HepG2 (cell line): Measurements from ENCODE around the gene PIGZ. TPM values are rescaled to one million over a fixed set of nuclear protein-coding genes. Genes with fewer than 3 reads are reported as not detected.
A peak's percentile ranks its signal among the peaks of the same experiment; 100 is the strongest.

ENCODE experiments used
- ATAC-seq: fragments of 200-7000 bp; cut with Tn5 transposase; 3 replicates; pipeline ENCODE4 v1.9.1; 2020; ENCODE audit warnings: mild to moderate bottlenecking, moderate library complexity
- BruUV-seq: library from RNA; stranded (reverse); fragments of 400-500 nt; replicated peaks from 2 replicates; lab custom pipeline; 2021; lab: Mats Ljungman, UMichigan
- CTCF ChIA-PET: fragments of 300-600 bp; formaldehyde crosslinking; extraction: SDS; loops from one replicate; lab custom pipeline; 2021; ENCODE audit warnings: low total read pairs, inconsistent platforms, low intra/inter-chr PET ratio; lab: Yijun Ruan, JAX
- POLR2A ChIA-PET: fragments of 350-600 bp; sonication (Branson Sonifier 250); formaldehyde crosslinking; loops from one replicate; lab custom pipeline; 2020; ENCODE audit warnings: antibody characterized with exemption, inconsistent platforms; lab: Yijun Ruan, JAX
- DNase-seq: peaks from one replicate; pipeline ENCODE4 v3.0.0-alpha.2; 2015; ENCODE audit warnings: low spot score
- FAIRE-seq: peaks from 3 replicates; lab custom pipeline; 2011; peaks lifted over from hg19 to GRCh38; lab: Jason Lieb, UNC
- H2AFZ ChIP-seq: one replicate; pipeline ENCODE4 v1.6.1; 2011; ENCODE audit warnings: low read length, inconsistent platforms
- H3K27ac ChIP-seq: fragments of 300-600 bp; 3 replicates; pipeline ENCODE4 v1.8.0; 2011; ENCODE audit warnings: mixed run types, mild to moderate bottlenecking, mixed read lengths, low read length, inconsistent platforms; ENCODE audit not compliant: insufficient read depth; ENCODE audit errors: extremely low read length
- H3K27me3 ChIP-seq, 2 experiments: fragments of 200-600 bp in 1 of 2; 2 replicates in 1 of 2; 3 replicates in 1 of 2; pipeline versions ENCODE4 v1.6.0 to v1.8.0; 2011; ENCODE audit warnings: low read length in 2 of 2, mild to moderate bottlenecking in 2 of 2, moderate library complexity in 2 of 2, inconsistent platforms in 1 of 2; ENCODE audit not compliant: insufficient read depth in 2 of 2, control insufficient read depth in 1 of 2
- H3K36me3 ChIP-seq, 2 experiments: fragments of 200-600 bp in 1 of 2; replicated peaks in 1 of 2; 2 replicates in 1 of 2; 3 replicates in 1 of 2; pipeline versions ENCODE4 v1.5.1 to v1.8.0; 2011; ENCODE audit warnings: low read length in 2 of 2, inconsistent platforms in 1 of 2; ENCODE audit not compliant: insufficient read depth in 2 of 2, control insufficient read depth in 1 of 2
- H3K4me1 ChIP-seq: 2 replicates; pipeline ENCODE4 v1.5.1; 2012; ENCODE audit warnings: low read length, inconsistent platforms; ENCODE audit not compliant: insufficient read depth
- H3K4me2 ChIP-seq: 2 replicates; pipeline ENCODE4 v1.6.0; 2011; ENCODE audit warnings: low read depth, low read length, inconsistent platforms
- H3K4me3 ChIP-seq, 3 experiments: fragments of 200-600 bp in 1 of 3; sonication (generic), shearing (Covaris generic) in 1 of 3; replicated peaks in 1 of 3; 2 replicates each; pipeline ENCODE4 v1.5.1; 2011 to 2016; ENCODE audit warnings: low read length in 3 of 3, inconsistent platforms in 2 of 3, low read depth in 2 of 3, mild to moderate bottlenecking in 2 of 3, control low read depth in 1 of 3, mixed read lengths in 1 of 3; ENCODE audit not compliant: insufficient read depth in 1 of 3
- H3K79me2 ChIP-seq: one replicate; pipeline ENCODE4 v1.6.1; 2011; ENCODE audit warnings: low read length, inconsistent platforms; ENCODE audit not compliant: insufficient read depth
- H3K9ac ChIP-seq: 2 replicates; pipeline ENCODE4 v1.6.0; 2011; ENCODE audit warnings: mild to moderate bottlenecking, low read depth, low read length, inconsistent platforms; ENCODE audit not compliant: insufficient read depth
- H3K9me3 ChIP-seq: 2 replicates; pipeline ENCODE4 v1.5.1; 2012; ENCODE audit warnings: mild to moderate bottlenecking, low read length
- H4K20me1 ChIP-seq: 2 replicates; pipeline ENCODE4 v1.6.0; 2011; ENCODE audit warnings: inconsistent platforms, mild to moderate bottlenecking, low read length, moderate library complexity; ENCODE audit not compliant: insufficient read depth
- AGO2 ChIP-seq: fragments of 200-400 bp; formaldehyde crosslinking; optimal IDR thresholded peaks from 2 replicates; pipeline ENCODE3; 2017; ENCODE audit warnings: mild to moderate bottlenecking, low read depth, low read length, moderate library complexity
- CHCHD3 ChIP-seq: sonication (generic); formaldehyde crosslinking; IDR thresholded peaks from 2 replicates; pipeline ENCODE4 v1.8.0; 2022; ENCODE audit warnings: mild to moderate bottlenecking, missing genetic modification reagents, moderate library complexity
- RORA ChIP-seq: sonication (generic); formaldehyde crosslinking; IDR thresholded peaks from 2 replicates; pipeline ENCODE4 v1.5.0; 2020; ENCODE audit warnings: mild to moderate bottlenecking, missing genetic modification reagents, moderate library complexity
- SIN3A ChIP-seq: IDR thresholded peaks from 2 replicates; pipeline ENCODE4 v1.6.1; 2011; ENCODE audit warnings: low read depth, mild to moderate bottlenecking, control low read depth, low read length, borderline replicate concordance
- SMC3 ChIP-seq: IDR thresholded peaks from 2 replicates; pipeline ENCODE4 v1.6.1; 2011; ENCODE audit warnings: low read length, improper control_type of control experiment
- ZNF235 ChIP-seq: sonication (generic); formaldehyde crosslinking; IDR thresholded peaks from 2 replicates; pipeline ENCODE4 v1.8.1; 2023; ENCODE audit warnings: mild to moderate bottlenecking, missing genetic modification reagents, borderline replicate concordance
- ZNF567 ChIP-seq: sonication (generic); formaldehyde crosslinking; IDR thresholded peaks from 2 replicates; pipeline ENCODE4 v1.8.1; 2023; ENCODE audit warnings: mild to moderate bottlenecking, missing genetic modification reagents, borderline replicate concordance
- ZNF776 ChIP-seq: sonication (generic); formaldehyde crosslinking; IDR thresholded peaks from 2 replicates; pipeline ENCODE4 v1.4.0; 2020; ENCODE audit warnings: mild to moderate bottlenecking, missing genetic modification reagents
- ZNF839 ChIP-seq: sonication (generic); formaldehyde crosslinking; IDR thresholded peaks from 2 replicates; pipeline ENCODE4 v1.4.0; 2020; ENCODE audit warnings: missing genetic modification reagents, mild to moderate bottlenecking, borderline replicate concordance
- WGBS: methylation state at CpG from one replicate; pipeline ENCODE4 v1.1.6; 2017; ENCODE audit warnings: low lambda C conversion rate; 5-methylcytosine and 5-hydroxymethylcytosine counted together
- in situ Hi-C: cut with HindIII; loops from 2 replicates; pipeline ENCODE4 v1.10.0; 2017; ENCODE audit warnings: low pct_unique_long_range_greater_than_20kb; ENCODE audit not compliant: extremely low pct_ligation_motif_present
- intact Hi-C: fragments of 100-400 bp; cut with micrococcal nuclease; formaldehyde crosslinking; loops from one replicate; pipeline ENCODE4 v1.10.0; 2022; ENCODE audit not compliant: unreplicated experiment
- polyA plus RNA-seq, 8 experiments: library from polyadenylated mRNA; depleted of rRNA in 3 of 8; stranded (reverse) in 7 of 8; unstranded in 1 of 8; fragments of >200 nt; fragmentation: Illumina TruSeq in 4 of 8; extraction: Trizol in 4 of 8; gene quantifications; 2 replicates each; pipeline versions ENCODE4 v1.2.1 to v1.2.3, GENCODE V29; 2011 to 2016; ENCODE audit warnings: low read depth in 4 of 8, missing spikeins in 1 of 8, mixed read lengths in 1 of 8; ENCODE audit not compliant: insufficient read depth in 1 of 8
- total RNA-seq, 5 experiments: library from RNA; depleted of rRNA; stranded (reverse); fragments of >200 nt; fragmentation: Illumina TruSeq; extraction: Trizol; gene quantifications; 2 replicates each; pipeline ENCODE4 v1.2.3, GENCODE V29; 2016; ENCODE audit warnings: low read depth in 1 of 5
- TF ChIP-seq, protein P1 (sequence below): sonication (generic); formaldehyde crosslinking; IDR thresholded peaks from 2 replicates; pipeline ENCODE4 v1.4.0; 2020; ENCODE audit warnings: mild to moderate bottlenecking, missing genetic modification reagents
- TF ChIP-seq, protein P2 (sequence below): sonication (generic); formaldehyde crosslinking; IDR thresholded peaks from 2 replicates; pipeline ENCODE4 v1.5.0; 2020; ENCODE audit warnings: mild to moderate bottlenecking, missing genetic modification reagents, borderline replicate concordance
- TF ChIP-seq, protein P3 (sequence below): sonication (generic); formaldehyde crosslinking; IDR thresholded peaks from 2 replicates; pipeline ENCODE4 v1.8.1; 2023; ENCODE audit warnings: mild to moderate bottlenecking, missing genetic modification reagents

The PIGZ gene
- total and polyA plus RNA-seq, 2 of the 13 experiments (the other 11 are each of a cell fraction or from before 2014, with no cell fraction given), result 4.7 to 60.5 TPM

DNA sequence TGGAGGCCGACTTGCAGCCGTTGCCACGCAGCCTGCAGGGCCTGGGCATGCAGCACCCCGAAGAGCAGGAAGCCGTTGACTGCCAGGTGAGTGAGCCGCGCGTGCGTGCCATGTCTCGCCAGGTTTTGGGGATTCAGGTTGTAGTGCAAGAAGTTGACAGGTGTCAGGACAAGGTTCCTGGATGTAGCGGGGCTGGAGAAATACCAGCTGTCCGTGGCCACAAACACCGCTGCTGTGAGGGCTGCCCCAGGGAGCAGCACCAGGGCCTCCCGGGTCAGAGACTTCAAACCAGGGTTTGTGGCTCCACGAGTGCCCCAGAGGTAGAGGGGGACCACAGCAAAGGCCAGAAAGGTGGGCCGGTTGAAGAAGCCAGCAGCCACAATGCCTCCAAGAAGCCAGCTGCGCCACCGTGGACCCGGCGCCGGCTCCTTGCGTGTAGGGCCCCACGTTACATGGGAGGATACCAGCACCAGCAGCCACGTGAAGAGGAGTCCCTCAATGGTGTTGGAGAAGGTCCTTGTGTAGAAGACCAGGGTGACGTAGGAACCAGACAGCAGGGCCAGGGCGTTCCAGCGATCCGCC, 20.7 kb downstream of the PIGZ start:
- ChIA-PET POLR2A (no interaction called here), CTCF (interaction anchor here (1.9 kb wide), 1 partner anchor 22 kb away, joined by 15 read pairs; the partner anchor contains the start of gene PIGZ)
- in situ Hi-C loops (no loop called here), intact Hi-C loops (loop anchor here (2.0 kb wide), 2 partner anchors 23 to 109 kb away; no protein-coding TSS in a partner anchor)
- ATAC-seq (no peak; the same call in 2 of the 3 replicates), FAIRE-seq (no peak), DNase-seq (no peak)
- peaks cover 0 to 3% of the 10 kb centered on the region in 2 experiments; a peak in 2 of 5 replicates for H3K27me3 ChIP-seq
- BruUV-seq, result no TSS peak
- H3K9me3 ChIP-seq, result no peaks in the 10 kb centered on the region
- no peaks in the 10 kb centered on the region; the same call in 1 of the 2 replicates for H4K20me1 ChIP-seq
- H3K4me2 ChIP-seq, result peak overlapping the region; percentile 52
- WGBS, result 77% methylated on average over 18 of the region's 28 CpGs
- no peak overlapping the region for H2AFZ ChIP-seq
- H3K4me3 ChIP-seq, result peak overlapping the region in 1 of 3 experiments; percentile 44; a peak in 1 of 6 replicates
- H3K36me3 ChIP-seq, result peaks cover 0 to 3% of the 10 kb centered on the region in 2 experiments; a peak in 1 of 5 replicates
- H3K27ac ChIP-seq, result peak overlapping the region; percentile 41
- H3K79me2 ChIP-seq, result peaks cover 15% of the 10 kb centered on the region
- H3K9ac ChIP-seq, result peak overlapping the region; percentile 24; the same call in 1 of the 2 replicates
- peaks cover 97% of the 10 kb centered on the region for H3K4me1 ChIP-seq
- no peak for TF ChIP-seq SIN3A
- 0 out of 2 replicates have a peak, but pooled peaks have one; percentile 63 for TF ChIP-seq CHCHD3 (CRISPR knock-in tag)
- peak; percentile 77 for TF ChIP-seq AGO2
- 0 out of 2 replicates have a peak, but pooled peaks have one; percentile 16 for TF ChIP-seq ZNF839 (CRISPR knock-in tag)
- TF ChIP-seq SMC3, result no peak
- TF ChIP-seq ZNF567 (CRISPR knock-in tag), result no peak
- TF ChIP-seq ZNF235 (CRISPR knock-in tag), result 0 out of 2 replicates have a peak, but pooled peaks have one; percentile 49
- TF ChIP-seq, protein P1, sequence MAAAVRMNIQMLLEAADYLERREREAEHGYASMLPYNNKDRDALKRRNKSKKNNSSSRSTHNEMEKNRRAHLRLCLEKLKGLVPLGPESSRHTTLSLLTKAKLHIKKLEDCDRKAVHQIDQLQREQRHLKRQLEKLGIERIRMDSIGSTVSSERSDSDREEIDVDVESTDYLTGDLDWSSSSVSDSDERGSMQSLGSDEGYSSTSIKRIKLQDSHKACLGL (CRISPR knock-in tag), result peak; percentile 66
- peak; percentile 34 for TF ChIP-seq ZNF776
- TF ChIP-seq, protein P2, sequence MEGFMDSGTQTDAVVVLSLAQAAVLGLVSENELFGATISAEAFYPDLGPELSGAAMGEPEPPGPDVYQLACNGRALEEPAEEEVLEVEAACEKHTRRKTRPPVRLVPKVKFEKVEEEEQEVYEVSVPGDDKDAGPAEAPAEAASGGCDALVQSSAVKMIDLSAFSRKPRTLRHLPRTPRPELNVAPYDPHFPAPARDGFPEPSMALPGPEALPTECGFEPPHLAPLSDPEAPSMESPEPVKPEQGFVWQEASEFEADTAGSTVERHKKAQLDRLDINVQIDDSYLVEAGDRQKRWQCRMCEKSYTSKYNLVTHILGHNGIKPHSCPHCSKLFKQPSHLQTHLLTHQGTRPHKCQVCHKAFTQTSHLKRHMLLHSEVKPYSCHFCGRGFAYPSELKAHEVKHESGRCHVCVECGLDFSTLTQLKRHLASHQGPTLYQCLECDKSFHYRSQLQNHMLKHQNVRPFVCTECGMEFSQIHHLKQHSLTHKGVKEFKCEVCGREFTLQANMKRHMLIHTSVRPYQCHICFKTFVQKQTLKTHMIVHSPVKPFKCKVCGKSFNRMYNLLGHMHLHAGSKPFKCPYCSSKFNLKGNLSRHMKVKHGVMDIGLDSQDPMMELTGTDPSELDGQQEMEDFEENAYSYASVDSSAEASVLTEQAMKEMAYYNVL, result peak; percentile 48
- TF ChIP-seq RORA (CRISPR knock-in tag), result no peak
- TF ChIP-seq, protein P3, sequence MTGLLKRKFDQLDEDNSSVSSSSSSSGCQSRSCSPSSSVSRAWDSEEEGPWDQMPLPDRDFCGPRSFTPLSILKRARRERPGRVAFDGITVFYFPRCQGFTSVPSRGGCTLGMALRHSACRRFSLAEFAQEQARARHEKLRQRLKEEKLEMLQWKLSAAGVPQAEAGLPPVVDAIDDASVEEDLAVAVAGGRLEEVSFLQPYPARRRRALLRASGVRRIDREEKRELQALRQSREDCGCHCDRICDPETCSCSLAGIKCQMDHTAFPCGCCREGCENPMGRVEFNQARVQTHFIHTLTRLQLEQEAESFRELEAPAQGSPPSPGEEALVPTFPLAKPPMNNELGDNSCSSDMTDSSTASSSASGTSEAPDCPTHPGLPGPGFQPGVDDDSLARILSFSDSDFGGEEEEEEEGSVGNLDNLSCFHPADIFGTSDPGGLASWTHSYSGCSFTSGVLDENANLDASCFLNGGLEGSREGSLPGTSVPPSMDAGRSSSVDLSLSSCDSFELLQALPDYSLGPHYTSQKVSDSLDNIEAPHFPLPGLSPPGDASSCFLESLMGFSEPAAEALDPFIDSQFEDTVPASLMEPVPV (CRISPR knock-in tag), result 0 out of 2 replicates have a peak, but pooled peaks have one; percentile 1
